BLaER1 treated with 17β-estradiol and CSF1 and Interleukin-3, amounts not matched to agents 10 nM and 100 nM (cell line): Measurements from ENCODE around the gene POLR3K.

Source experiments
- H3K27ac ChIP-seq, 11 experiments: shearing (Covaris generic); formaldehyde crosslinking; 2 replicates each; pipeline ENCODE4 v1.8.1; 2022
- H3K27me3 ChIP-seq, 11 experiments: shearing (Covaris generic); formaldehyde crosslinking; 2 replicates each; pipeline ENCODE4 v1.8.1; 2022
- H3K36me3 ChIP-seq, 11 experiments: shearing (Covaris generic); formaldehyde crosslinking; 2 replicates each; pipeline ENCODE4 v1.8.1; 2022
- H3K4me1 ChIP-seq, 10 experiments: shearing (Covaris generic); formaldehyde crosslinking; 2 replicates each; pipeline ENCODE4 v1.8.1; 2022
- H3K4me2 ChIP-seq, 11 experiments: shearing (Covaris generic); formaldehyde crosslinking; 2 replicates each; pipeline ENCODE4 v1.8.1; 2022
- H3K4me3 ChIP-seq, 10 experiments: shearing (Covaris generic); formaldehyde crosslinking; 2 replicates each; pipeline ENCODE4 v1.8.1; 2022
- H3K9ac ChIP-seq, 11 experiments: shearing (Covaris generic); formaldehyde crosslinking; 2 replicates each; pipeline ENCODE4 v1.8.1; 2022
- H3K9me3 ChIP-seq, 11 experiments: shearing (Covaris generic); formaldehyde crosslinking; replicated peaks in 1 of 11; 2 replicates each; pipeline ENCODE4 v1.8.1; 2022
- H4K20me1 ChIP-seq, 11 experiments: shearing (Covaris generic); formaldehyde crosslinking; 2 replicates each; pipeline ENCODE4 v1.8.1; 2022
- Cebpa-rat ChIP-seq, 11 experiments: shearing (Covaris generic); IDR thresholded peaks; 2 replicates each; pipeline ENCODE4 v1.8.1; 2022

Gene POLR3K

DNA sequence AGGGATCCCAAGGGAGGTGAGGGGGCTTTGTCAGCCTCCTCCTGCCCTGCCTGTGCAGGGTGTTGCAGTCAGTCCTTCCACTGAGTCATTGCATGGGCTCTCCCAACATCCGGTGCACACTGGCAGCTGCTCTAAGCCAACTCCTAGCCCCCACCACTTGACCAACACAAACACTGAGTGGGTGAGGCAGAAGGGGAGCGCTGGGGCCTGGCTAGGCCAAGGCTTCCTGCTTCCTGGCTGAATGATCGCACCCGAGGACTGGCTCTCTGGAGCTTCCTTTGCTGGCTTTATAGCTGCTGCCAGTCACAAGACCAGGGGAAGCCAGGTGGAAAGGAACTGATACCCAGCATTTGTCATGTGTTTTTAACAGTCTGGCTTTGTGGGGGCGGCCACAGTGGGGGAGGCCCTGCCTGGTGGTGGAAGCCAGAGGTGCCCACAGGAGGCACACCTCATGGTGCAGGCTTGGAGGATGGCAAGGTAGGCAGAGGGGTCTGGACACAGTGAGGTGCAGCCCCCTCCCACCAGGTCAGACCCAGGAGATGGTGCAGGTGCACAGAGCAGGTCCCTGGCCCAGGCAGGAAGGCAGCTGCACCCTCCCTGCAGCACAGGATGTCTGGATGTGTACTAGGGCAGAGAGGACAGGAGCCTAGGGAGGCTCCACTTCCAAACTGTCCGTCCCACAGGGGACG, 31.5 kb upstream of the POLR3K start:
- no peaks in the 10 kb centered on the region for H3K9me3 ChIP-seq
- H3K4me2 ChIP-seq = peak overlapping the region; percentile 78 to 99 (median 93)
- TF ChIP-seq Cebpa-rat (IDR thresholded peaks at IDR 0.05) = peak in 3 of 11 experiments; percentile 58 to 85 (median 64); a peak in 5 of 22 replicates
- peaks cover 6 to 77% (median 33%) of the 10 kb centered on the region in 11 experiments; a peak in 16 of 22 replicates for H4K20me1 ChIP-seq
- H3K27me3 ChIP-seq = no peaks in the 10 kb centered on the region
- peaks cover 54 to 96% (median 84%) of the 10 kb centered on the region in 10 experiments for H3K4me1 ChIP-seq
- peaks cover 65 to 88% (median 76%) of the 10 kb centered on the region in 11 experiments for H3K36me3 ChIP-seq
- peak overlapping the region; percentile 30 to 99 (median 86); a peak in 21 of 22 replicates for H3K27ac ChIP-seq
- H3K9ac ChIP-seq = peak overlapping the region; percentile 50 to 82 (median 75)
- H3K4me3 ChIP-seq = peak overlapping the region in 8 of 10 experiments; percentile 26 to 56 (median 42); a peak in 15 of 20 replicates

DNA sequence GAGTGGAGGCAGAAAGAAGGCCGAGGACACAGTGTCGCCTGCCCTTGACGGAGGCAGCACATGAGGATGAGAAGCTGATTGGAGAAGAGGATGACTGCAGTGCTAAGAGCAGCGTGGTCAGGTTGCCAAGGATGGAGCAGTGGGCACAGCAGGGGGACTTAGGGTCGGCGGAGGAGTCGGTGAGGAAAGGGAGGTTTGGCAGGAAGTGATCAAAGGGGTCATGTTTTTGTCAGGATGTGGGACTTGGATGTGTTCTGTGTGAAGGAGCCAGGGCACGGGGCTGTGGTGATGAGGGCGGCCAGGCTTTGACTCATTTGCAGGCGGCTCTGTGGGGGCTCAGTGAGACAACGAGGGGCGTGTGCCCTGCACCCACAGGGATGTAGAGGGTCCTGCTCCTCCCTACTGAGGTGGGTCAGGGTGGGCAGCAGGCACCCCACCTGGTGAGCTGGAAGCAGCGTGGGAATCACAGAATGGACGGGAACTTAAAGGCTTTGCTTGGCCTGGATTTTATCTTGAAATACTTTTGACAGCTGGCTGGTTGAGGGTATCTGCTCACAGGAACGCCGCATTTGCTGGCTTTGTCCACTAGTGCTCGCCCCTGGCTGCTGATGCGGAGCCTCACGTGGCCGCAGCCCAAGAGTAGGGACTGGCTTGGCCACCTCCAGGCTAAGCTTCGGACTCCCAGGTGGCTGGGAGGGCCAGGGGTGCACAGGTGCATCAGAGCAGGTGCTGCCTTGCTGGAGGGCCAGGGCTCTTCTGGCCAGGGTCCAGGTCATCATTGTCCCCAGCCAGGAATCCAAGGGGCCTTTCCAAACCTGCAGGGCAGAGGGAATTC, 30.6 kb upstream of the POLR3K start:
- Histone ChIP-seq H3K4me3 (peak overlapping the region in 7 of 10 experiments; percentile 18 to 50 (median 35); a peak in 12 of 20 replicates), H4K20me1 (peaks cover 6 to 77% (median 27%) of the 10 kb centered on the region in 11 experiments; a peak in 16 of 22 replicates), H3K9me3 (no peaks in the 10 kb centered on the region), H3K4me1 (peaks cover 63 to 99% (median 88%) of the 10 kb centered on the region in 10 experiments), H3K4me2 (peak overlapping the region; percentile 78 to 99 (median 93)), H3K9ac (peak overlapping the region; percentile 50 to 82 (median 75)), H3K27me3 (no peaks in the 10 kb centered on the region), H3K36me3 (peaks cover 63 to 88% (median 74%) of the 10 kb centered on the region in 11 experiments), H3K27ac (peak overlapping the region; percentile 30 to 99 (median 86); a peak in 21 of 22 replicates)
- TF ChIP-seq Cebpa-rat (IDR thresholded peaks at IDR 0.05) = no peak

DNA sequence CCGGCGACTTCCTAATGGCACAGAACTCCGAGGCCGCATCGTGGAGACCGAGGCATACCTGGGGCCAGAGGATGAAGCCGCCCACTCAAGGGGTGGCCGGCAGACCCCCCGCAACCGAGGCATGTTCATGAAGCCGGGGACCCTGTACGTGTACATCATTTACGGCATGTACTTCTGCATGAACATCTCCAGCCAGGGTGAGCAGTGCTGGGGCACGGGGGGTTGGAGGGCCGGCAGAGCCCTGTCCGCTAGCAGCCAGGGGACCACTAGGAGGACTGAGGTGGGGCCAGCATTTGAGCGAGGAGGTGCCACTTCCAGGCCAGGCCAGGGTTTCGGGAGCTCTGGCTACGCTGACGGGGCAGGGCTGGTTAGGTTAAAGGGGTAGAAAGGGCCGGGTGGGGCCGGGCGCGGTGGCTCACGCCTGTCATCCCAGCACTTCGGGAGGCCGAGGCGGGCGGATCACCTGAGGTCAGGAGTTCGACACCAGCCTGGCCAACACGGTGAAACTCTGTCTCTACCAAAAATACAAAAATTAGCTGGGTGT, 29.7 kb upstream of the POLR3K start:
- Histone ChIP-seq H4K20me1 (peaks cover 6 to 69% (median 23%) of the 10 kb centered on the region in 11 experiments; a peak in 15 of 22 replicates), H3K4me1 (peaks cover 69 to 96% (median 89%) of the 10 kb centered on the region in 10 experiments), H3K27ac (peak overlapping the region in 9 of 11 experiments; percentile 79 to 99 (median 89); a peak in 18 of 22 replicates), H3K9me3 (no peaks in the 10 kb centered on the region), H3K36me3 (peaks cover 54 to 81% (median 66%) of the 10 kb centered on the region in 11 experiments), H3K4me3 (no peak overlapping the region), H3K4me2 (peak overlapping the region in 10 of 11 experiments; percentile 78 to 99 (median 93); a peak in 20 of 22 replicates), H3K9ac (peak overlapping the region in 9 of 11 experiments; percentile 4 to 82 (median 79); a peak in 13 of 22 replicates), H3K27me3 (no peaks in the 10 kb centered on the region)
- no peak for TF ChIP-seq Cebpa-rat (IDR thresholded peaks at IDR 0.05)

DNA sequence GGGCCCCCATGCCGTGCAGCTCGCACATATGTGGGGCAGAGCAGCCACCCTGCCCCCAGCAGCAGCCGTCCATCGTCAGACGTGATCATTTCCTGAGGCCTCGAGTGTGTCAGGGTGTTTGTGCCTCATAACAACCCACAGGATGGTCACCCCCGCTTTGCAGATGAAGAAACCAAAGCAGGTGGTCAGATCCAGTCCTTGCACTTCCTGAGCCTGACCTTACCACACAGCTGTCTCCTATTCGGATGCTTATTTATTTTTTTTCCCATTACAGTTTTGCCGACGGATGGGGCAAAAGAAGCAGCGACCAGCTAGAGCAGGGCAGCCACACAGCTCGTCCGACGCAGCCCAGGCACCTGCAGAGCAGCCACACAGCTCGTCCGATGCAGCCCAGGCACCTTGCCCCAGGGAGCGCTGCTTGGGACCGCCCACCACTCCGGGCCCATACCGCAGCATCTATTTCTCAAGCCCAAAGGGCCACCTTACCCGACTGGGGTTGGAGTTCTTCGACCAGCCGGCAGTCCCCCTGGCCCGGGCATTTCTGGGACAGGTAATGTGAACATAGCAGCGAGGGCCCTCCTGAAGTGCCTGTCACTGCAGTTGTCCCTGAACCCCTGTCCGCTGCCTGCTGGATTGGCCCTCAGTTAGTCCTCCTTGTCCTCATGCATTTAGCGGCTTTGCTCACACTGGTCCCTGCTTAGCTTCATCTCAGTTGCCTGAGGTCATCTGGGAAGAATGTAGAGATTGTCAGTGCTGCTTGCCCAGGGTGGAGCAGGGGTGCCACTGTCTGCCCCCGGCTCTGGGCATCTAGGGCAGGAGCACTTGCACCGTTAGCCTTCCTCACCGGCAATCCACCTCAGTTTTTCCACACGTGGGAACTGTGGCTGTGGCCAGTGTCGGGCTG, 26.0 kb upstream of the POLR3K start:
- Histone ChIP-seq H3K4me3 (peak overlapping the region; percentile 80 to 100 (median 93)), H3K9me3 (no peaks in the 10 kb centered on the region), H3K27me3 (peaks cover 0 to 2% (median 0%) of the 10 kb centered on the region in 11 experiments; a peak in 6 of 22 replicates), H3K9ac (peak overlapping the region; percentile 93 to 100 (median 98)), H4K20me1 (peaks cover 0 to 36% (median 5%) of the 10 kb centered on the region in 11 experiments; a peak in 8 of 22 replicates), H3K36me3 (peaks cover 29 to 48% (median 34%) of the 10 kb centered on the region in 11 experiments), H3K4me1 (peaks cover 70 to 93% (median 89%) of the 10 kb centered on the region in 10 experiments), H3K27ac (peak overlapping the region; percentile 93 to 99 (median 96); a peak in 21 of 22 replicates), H3K4me2 (peak overlapping the region; percentile 96 to 100 (median 99))
- TF ChIP-seq Cebpa-rat (IDR thresholded peaks at IDR 0.05) = no peak

DNA sequence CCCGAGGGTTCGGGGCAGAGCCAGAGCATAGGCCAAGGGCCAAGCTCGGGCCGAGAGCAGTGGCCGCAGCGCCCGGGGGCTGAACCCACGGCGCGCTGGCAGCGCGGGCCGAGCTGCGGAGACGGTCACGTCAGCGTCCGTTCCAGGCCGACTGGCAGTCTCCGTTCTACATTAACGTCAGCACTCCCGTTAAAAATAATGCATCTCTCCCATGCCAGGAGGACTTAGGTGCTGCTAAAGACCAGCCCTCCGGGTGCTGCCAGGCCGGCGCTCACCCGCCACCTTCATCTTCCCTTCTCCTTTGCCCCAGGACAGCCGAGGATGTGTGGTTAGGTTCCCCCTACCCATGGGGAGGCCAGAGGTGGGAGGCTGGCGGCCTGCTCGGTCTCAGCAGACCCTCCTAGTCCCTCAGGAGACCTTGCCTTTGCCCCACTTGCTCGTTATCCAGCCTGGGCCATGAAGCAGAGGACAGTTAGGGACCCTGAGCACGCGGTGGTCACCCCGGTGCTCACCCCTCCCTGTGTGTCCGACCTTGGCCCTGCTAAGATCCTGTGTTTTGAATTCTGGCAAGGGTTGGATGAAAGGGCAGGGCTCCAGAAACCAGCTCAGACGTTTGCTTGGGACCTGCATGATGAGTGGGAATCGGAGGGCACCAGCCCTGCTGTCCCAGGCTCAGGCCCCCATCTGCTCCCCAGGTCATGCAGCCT, 25.2 kb upstream of the POLR3K start:
- Histone ChIP-seq H3K4me2 (peak overlapping the region; percentile 96 to 100 (median 99)), H3K27me3 (peaks cover 0 to 10% (median 8%) of the 10 kb centered on the region in 11 experiments; a peak in 16 of 22 replicates), H3K36me3 (peaks cover 29 to 47% (median 34%) of the 10 kb centered on the region in 11 experiments), H4K20me1 (peaks cover 0 to 30% (median 0%) of the 10 kb centered on the region in 11 experiments; a peak in 5 of 22 replicates), H3K4me3 (peak overlapping the region; percentile 80 to 100 (median 93)), H3K4me1 (peaks cover 63 to 93% (median 89%) of the 10 kb centered on the region in 10 experiments), H3K9me3 (no peaks in the 10 kb centered on the region), H3K9ac (peak overlapping the region; percentile 93 to 100 (median 98)), H3K27ac (peak overlapping the region; percentile 93 to 99 (median 96))
- no peak for TF ChIP-seq Cebpa-rat (IDR thresholded peaks at IDR 0.05)

DNA sequence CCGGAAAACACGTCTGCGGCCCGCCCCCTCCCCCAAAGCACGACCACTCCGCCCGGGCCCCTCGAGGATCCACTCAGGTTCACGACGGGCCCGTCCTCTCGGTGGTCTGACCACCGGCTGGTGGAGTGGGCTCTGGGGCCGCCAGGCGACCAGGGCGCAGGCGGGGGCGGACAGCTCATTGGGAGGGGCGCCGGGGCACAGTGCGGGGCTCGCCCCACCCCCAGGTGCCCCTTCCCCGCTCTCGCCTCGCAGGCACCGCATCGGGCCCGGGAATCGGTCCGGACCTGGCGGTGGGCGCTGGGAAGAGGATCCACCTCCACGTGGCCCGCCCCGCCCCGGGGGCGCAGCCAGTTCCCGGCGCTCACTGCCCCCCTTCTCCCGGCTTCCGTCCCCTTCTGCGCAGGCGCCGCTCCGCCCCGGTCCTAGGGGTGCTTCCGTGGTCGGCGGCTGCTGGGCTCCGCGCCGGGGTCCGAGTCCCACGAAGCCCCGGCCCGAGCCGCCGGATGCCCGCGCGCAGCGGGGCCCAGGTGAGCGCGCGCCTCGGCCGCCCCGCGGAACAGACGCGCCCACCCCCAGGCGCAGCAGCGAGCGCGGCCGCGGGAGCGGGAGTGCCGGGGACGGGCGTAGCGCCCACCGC, 24.5 kb upstream of the POLR3K start, which contains the start of gene MPG:
Gene MPG (plus strand): TSS at position 419 of the 637 bp plus-strand sequence. CDS start 85 bp downstream, at position 504.
- peak within 1 kb of the TSS; percentile 80 to 100 (median 93) for H3K4me3 ChIP-seq
- H3K27ac ChIP-seq = peak within 1 kb of the TSS; percentile 93 to 99 (median 96)
- H3K36me3 ChIP-seq = peaks cover 25 to 40% (median 30%) of the 10 kb centered on the region in 11 experiments
- peak within 1 kb of the TSS; percentile 96 to 100 (median 99) for H3K4me2 ChIP-seq
- H4K20me1 ChIP-seq = peaks cover 0 to 27% (median 0%) of the 10 kb centered on the region in 11 experiments; a peak in 5 of 22 replicates
- peaks cover 0 to 16% (median 14%) of the 10 kb centered on the region in 11 experiments; a peak in 18 of 22 replicates for H3K27me3 ChIP-seq
- H3K9me3 ChIP-seq = no peaks in the 10 kb centered on the region
- H3K4me1 ChIP-seq = peaks cover 63 to 93% (median 89%) of the 10 kb centered on the region in 10 experiments
- H3K9ac ChIP-seq = peak within 1 kb of the TSS; percentile 93 to 100 (median 98)
- TF ChIP-seq Cebpa-rat (IDR thresholded peaks at IDR 0.05) = no peak
